Rectal smooth muscle tissue (tissue), 1 donor: ENCODE measurements around the gene TTC33.

ENCODE experiments used
- H3K27ac ChIP-seq: one replicate; pipeline ENCODE4 v1.7.0; 2013; ENCODE audit warnings: low read depth, low read length, inconsistent platforms
- H3K27me3 ChIP-seq: one replicate; pipeline ENCODE4 v1.7.0; 2013; ENCODE audit warnings: low read length; ENCODE audit not compliant: control insufficient read depth, insufficient read depth
- H3K36me3 ChIP-seq: one replicate; pipeline ENCODE4 v1.7.0; 2013; ENCODE audit warnings: low read length; ENCODE audit not compliant: control insufficient read depth, insufficient read depth
- H3K4me1 ChIP-seq: one replicate; pipeline ENCODE4 v1.7.0; 2013; ENCODE audit warnings: low read length; ENCODE audit not compliant: control insufficient read depth, insufficient read depth
- H3K4me3 ChIP-seq: one replicate; pipeline ENCODE4 v1.7.0; 2013; ENCODE audit warnings: low read length
- H3K9ac ChIP-seq: one replicate; pipeline ENCODE4 v1.7.0; 2013; ENCODE audit warnings: low read length

TTC33 gene

GRCh38 chr5:40775846-40776657 is 20.3 kb upstream of the TTC33 start:
- Histone ChIP-seq H3K9ac (no peak overlapping the region), H3K27ac (no peak overlapping the region), H3K36me3 (no peaks in the 10 kb centered on the region), H3K4me3 (no peak overlapping the region), H3K4me1 (no peaks in the 10 kb centered on the region), H3K27me3 (no peaks in the 10 kb centered on the region)

GRCh38 chr5:40775085-40775845 is 19.5 kb upstream of the TTC33 start:
- Histone ChIP-seq H3K4me3 (no peak overlapping the region), H3K9ac (no peak overlapping the region), H3K36me3 (no peaks in the 10 kb centered on the region), H3K27me3 (no peaks in the 10 kb centered on the region), H3K4me1 (no peaks in the 10 kb centered on the region), H3K27ac (no peak overlapping the region)

- Histone ChIP-seq H3K27me3 (no peaks in the 10 kb centered on the region), H3K9ac (no peak overlapping the region), H3K4me1 (no peaks in the 10 kb centered on the region), H3K27ac (no peak overlapping the region), H3K36me3 (no peaks in the 10 kb centered on the region), H3K4me3 (no peak overlapping the region)
These were observed 18.9 kb upstream of the TTC33 start for GRCh38 chr5:40774623-40775022.

GRCh38 chr5:40770764-40771163 is 15.0 kb upstream of the TTC33 start:
- H3K36me3 ChIP-seq = peaks cover 3% of the 10 kb centered on the region
- H3K4me3 ChIP-seq = no peak overlapping the region
- H3K27me3 ChIP-seq = no peaks in the 10 kb centered on the region
- H3K4me1 ChIP-seq = no peaks in the 10 kb centered on the region
- no peak overlapping the region for H3K9ac ChIP-seq
- no peak overlapping the region for H3K27ac ChIP-seq

GRCh38 chr5:40762705-40763104 is 6.9 kb upstream of the TTC33 start:
- Histone ChIP-seq H3K36me3 (peaks cover 11% of the 10 kb centered on the region), H3K27ac (no peak overlapping the region), H3K4me1 (no peaks in the 10 kb centered on the region)

GRCh38 chr5:40757400-40757799 is 1.6 kb upstream of the TTC33 start:
- Histone ChIP-seq H3K27me3 (no peaks in the 10 kb centered on the region), H3K4me3 (no peak overlapping the region), H3K27ac (no peak overlapping the region), H3K9ac (no peak overlapping the region), H3K4me1 (peaks cover 3% of the 10 kb centered on the region), H3K36me3 (no peaks in the 10 kb centered on the region)

More at GRCh38 chr5:40762705-40763104, 6.9 kb upstream of the TTC33 start:
- Histone ChIP-seq H3K4me3 (no peak overlapping the region), H3K9ac (no peak overlapping the region), H3K27me3 (no peaks in the 10 kb centered on the region)

- Histone ChIP-seq H3K4me1 (peaks cover 3% of the 10 kb centered on the region), H3K9ac (peak overlapping the region; percentile 96), H3K4me3 (peak overlapping the region; percentile 99), H3K36me3 (no peaks in the 10 kb centered on the region), H3K27ac (peak overlapping the region; percentile 91), H3K27me3 (no peaks in the 10 kb centered on the region)
These were observed 711 bp downstream of the TTC33 start for GRCh38 chr5:40755093-40755406.

- no peak overlapping the region for H3K9ac ChIP-seq
These were observed 1.2 kb downstream of the TTC33 start for GRCh38 chr5:40754381-40755092.

GRCh38 chr5:40746703-40747102 is 9.1 kb downstream of the TTC33 start:
- no peaks in the 10 kb centered on the region for H3K36me3 ChIP-seq
- no peaks in the 10 kb centered on the region for H3K27me3 ChIP-seq
- H3K4me1 ChIP-seq = no peaks in the 10 kb centered on the region
- H3K27ac ChIP-seq = no peak overlapping the region
- no peak overlapping the region for H3K4me3 ChIP-seq
- no peak overlapping the region for H3K9ac ChIP-seq

More at GRCh38 chr5:40754381-40755092, 1.2 kb downstream of the TTC33 start:
- H3K27me3 ChIP-seq = no peaks in the 10 kb centered on the region
- H3K27ac ChIP-seq = peak overlapping the region; percentile 91
- H3K36me3 ChIP-seq = no peaks in the 10 kb centered on the region
- H3K4me3 ChIP-seq = peak overlapping the region; percentile 99
- H3K4me1 ChIP-seq = peaks cover 3% of the 10 kb centered on the region

GRCh38 chr5:40743771-40744170 is 12.0 kb downstream of the TTC33 start:
- Histone ChIP-seq H3K9ac (no peak overlapping the region), H3K4me1 (no peaks in the 10 kb centered on the region), H3K27ac (no peak overlapping the region), H3K4me3 (no peak overlapping the region), H3K36me3 (peaks cover 4% of the 10 kb centered on the region), H3K27me3 (no peaks in the 10 kb centered on the region)

GRCh38 chr5:40738502-40738901 is 17.3 kb downstream of the TTC33 start:
- H3K4me3 ChIP-seq = no peak overlapping the region
- H3K4me1 ChIP-seq = peaks cover 3% of the 10 kb centered on the region
- no peaks in the 10 kb centered on the region for H3K27me3 ChIP-seq
- no peak overlapping the region for H3K27ac ChIP-seq
- H3K36me3 ChIP-seq = peaks cover 4% of the 10 kb centered on the region
- no peak overlapping the region for H3K9ac ChIP-seq

GRCh38 chr5:40736103-40736875 is 19.5 kb downstream of the TTC33 start:
- H3K36me3 ChIP-seq = peaks cover 4% of the 10 kb centered on the region
- no peak overlapping the region for H3K4me3 ChIP-seq
- H3K27me3 ChIP-seq = no peaks in the 10 kb centered on the region
- no peak overlapping the region for H3K27ac ChIP-seq
- peaks cover 3% of the 10 kb centered on the region for H3K4me1 ChIP-seq
- no peak overlapping the region for H3K9ac ChIP-seq
